Measurements from ENCODE around the gene CYSTM1. TPM values are rescaled to one million over a fixed set of nuclear protein-coding genes. Genes with fewer than 3 reads are reported as not detected.

The CYSTM1 gene
- total RNA-seq, 1 donor from 2014 or later: 11.4 TPM

DNA sequence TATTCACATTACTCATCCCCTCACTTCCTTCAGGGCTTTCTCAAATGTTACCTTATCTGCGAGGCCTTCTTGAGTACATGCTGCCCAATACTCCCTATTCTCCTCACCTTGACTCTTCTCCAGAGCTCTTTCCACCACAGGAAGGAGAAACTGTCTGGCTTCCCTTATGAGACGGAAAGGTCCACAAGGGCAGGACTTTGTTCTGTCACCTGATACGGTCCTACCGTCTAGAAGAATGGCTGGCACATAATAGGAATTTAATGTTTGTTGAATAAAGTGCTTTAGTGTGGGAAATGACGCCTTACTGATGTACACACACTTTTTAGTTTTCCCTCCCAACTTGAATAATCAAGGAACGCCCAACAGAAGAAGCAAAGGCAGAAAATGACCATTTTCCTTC lies 75.4 kb downstream of the CYSTM1 start:
- H3K4me1 Mint-ChIP-seq: peaks cover 7% of the 10 kb centered on the region
- no peak overlapping the region for H3K4me3 Mint-ChIP-seq

DNA sequence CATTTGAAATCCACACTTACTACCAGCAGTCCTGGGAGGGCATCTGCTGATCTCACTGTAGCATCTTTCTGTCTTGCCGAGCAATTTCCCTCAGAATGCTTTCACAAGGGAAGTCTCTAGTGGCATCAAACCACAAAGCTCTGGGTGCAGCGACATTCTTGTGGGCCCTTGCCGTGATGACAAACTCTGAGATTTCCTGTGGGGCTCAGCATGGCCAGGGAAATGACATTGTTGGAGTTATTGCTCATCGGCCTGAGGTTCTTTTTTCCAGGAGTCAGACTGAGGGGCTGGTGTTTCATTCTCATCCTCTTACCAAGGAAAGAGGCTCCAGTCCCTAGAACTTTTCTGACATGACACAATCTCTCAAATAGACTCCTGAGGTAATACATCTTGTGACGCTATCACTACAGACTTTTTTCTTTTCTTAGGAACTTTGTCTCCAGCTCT lies 76.6 kb downstream of the CYSTM1 start:
- H3K27me3 Mint-ChIP-seq (ENCODE audit: low read depth): no peaks in the 10 kb centered on the region
- peaks cover 6% of the 10 kb centered on the region for H3K36me3 Mint-ChIP-seq
- DNase-seq (ENCODE audit: low spot score in 2 of 2, unreplicated experiment in 2 of 2): no peak
- peaks cover under 1% of the 10 kb centered on the region for H3K4me1 Mint-ChIP-seq
- TF ChIP-seq, protein P1, sequence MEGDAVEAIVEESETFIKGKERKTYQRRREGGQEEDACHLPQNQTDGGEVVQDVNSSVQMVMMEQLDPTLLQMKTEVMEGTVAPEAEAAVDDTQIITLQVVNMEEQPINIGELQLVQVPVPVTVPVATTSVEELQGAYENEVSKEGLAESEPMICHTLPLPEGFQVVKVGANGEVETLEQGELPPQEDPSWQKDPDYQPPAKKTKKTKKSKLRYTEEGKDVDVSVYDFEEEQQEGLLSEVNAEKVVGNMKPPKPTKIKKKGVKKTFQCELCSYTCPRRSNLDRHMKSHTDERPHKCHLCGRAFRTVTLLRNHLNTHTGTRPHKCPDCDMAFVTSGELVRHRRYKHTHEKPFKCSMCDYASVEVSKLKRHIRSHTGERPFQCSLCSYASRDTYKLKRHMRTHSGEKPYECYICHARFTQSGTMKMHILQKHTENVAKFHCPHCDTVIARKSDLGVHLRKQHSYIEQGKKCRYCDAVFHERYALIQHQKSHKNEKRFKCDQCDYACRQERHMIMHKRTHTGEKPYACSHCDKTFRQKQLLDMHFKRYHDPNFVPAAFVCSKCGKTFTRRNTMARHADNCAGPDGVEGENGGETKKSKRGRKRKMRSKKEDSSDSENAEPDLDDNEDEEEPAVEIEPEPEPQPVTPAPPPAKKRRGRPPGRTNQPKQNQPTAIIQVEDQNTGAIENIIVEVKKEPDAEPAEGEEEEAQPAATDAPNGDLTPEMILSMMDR (IDR thresholded peaks at IDR 0.05; ENCODE audit: unreplicated experiment): no peak
- peak overlapping the region; percentile 40 for H3K27ac Mint-ChIP-seq
- H3K4me3 Mint-ChIP-seq: no peak overlapping the region
- H3K9me3 Mint-ChIP-seq: no peaks in the 10 kb centered on the region

More for the DNA sequence above, 75.4 kb downstream of the CYSTM1 start:
- TF ChIP-seq, protein P1 (IDR thresholded peaks at IDR 0.05; ENCODE audit: unreplicated experiment): no peak
- DNase-seq (ENCODE audit: low spot score in 2 of 2, unreplicated experiment in 2 of 2): no peak
- H3K36me3 Mint-ChIP-seq: peaks cover 7% of the 10 kb centered on the region
- no peaks in the 10 kb centered on the region for H3K27me3 Mint-ChIP-seq (ENCODE audit: low read depth)
- H3K9me3 Mint-ChIP-seq: no peaks in the 10 kb centered on the region
- no peak overlapping the region for H3K27ac Mint-ChIP-seq

DNA sequence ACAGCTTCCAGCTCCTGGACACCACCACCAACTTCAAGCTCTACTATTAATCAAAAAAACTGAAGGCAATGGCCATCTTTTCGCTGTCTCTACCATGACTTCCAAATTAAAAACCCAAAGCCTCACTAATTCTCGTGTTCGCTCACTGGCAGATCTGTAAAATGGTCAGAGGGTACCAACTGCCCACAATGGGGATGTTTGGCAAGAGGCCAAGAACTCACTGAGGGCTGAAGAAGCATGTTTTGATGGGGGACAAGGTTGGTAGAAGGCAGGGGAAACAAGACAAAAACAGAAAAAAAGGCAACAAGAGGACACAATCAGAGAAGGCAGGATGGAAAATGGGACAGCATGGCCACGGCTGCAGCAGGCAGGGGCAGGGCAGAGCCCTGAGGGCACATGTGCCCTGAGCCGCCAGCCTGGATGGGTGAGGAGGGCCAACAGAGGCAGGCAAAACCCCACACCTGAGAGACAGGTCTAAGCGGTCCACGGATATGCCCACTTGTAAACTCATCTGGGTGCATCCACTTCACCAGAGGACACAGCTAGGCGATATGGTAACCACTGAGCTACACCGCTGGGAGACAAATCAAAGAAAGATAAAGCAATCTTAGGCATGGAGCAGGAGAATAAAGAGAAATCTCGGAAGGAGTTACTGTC lies 77.6 kb downstream of the CYSTM1 start:
- Mint-ChIP-seq H3K27ac (no peak overlapping the region), H3K36me3 (peaks cover 8% of the 10 kb centered on the region), H3K4me3 (no peak overlapping the region), H3K4me1 (peaks cover 2% of the 10 kb centered on the region), H3K9me3 (no peaks in the 10 kb centered on the region), H3K27me3 (ENCODE audit: low read depth) (no peaks in the 10 kb centered on the region)
- TF ChIP-seq, protein P1 (IDR thresholded peaks at IDR 0.05; ENCODE audit: unreplicated experiment): no peak
- no peak for DNase-seq (ENCODE audit: low spot score in 2 of 2, unreplicated experiment in 2 of 2)

DNA sequence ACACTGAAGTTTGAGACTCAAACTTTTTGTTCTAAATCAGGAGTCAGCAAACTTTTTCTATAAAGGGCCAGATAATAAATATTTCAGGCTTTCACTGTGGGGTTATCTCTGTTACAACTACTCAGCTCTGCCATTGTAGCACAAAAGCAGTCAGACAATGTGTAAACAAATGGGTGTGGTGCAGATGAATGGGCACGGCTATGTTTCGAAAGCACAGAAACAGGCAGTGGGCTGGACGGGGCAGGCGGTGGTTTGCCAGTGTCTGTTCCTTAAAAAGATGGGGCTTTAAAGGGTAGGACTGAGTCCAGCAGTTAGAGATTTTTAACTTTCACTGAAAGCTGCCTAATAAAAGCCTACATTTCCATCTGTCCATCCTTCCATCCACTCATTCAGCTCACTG lies 79.0 kb downstream of the CYSTM1 start:
- Mint-ChIP-seq H3K27me3 (ENCODE audit: low read depth) (no peaks in the 10 kb centered on the region), H3K36me3 (peaks cover 18% of the 10 kb centered on the region), H3K9me3 (no peaks in the 10 kb centered on the region), H3K27ac (no peak overlapping the region), H3K4me1 (peaks cover 2% of the 10 kb centered on the region), H3K4me3 (no peak overlapping the region)
- TF ChIP-seq, protein P1 (IDR thresholded peaks at IDR 0.05; ENCODE audit: unreplicated experiment): no peak
- no peak for DNase-seq (ENCODE audit: low spot score in 2 of 2, unreplicated experiment in 2 of 2)

DNA sequence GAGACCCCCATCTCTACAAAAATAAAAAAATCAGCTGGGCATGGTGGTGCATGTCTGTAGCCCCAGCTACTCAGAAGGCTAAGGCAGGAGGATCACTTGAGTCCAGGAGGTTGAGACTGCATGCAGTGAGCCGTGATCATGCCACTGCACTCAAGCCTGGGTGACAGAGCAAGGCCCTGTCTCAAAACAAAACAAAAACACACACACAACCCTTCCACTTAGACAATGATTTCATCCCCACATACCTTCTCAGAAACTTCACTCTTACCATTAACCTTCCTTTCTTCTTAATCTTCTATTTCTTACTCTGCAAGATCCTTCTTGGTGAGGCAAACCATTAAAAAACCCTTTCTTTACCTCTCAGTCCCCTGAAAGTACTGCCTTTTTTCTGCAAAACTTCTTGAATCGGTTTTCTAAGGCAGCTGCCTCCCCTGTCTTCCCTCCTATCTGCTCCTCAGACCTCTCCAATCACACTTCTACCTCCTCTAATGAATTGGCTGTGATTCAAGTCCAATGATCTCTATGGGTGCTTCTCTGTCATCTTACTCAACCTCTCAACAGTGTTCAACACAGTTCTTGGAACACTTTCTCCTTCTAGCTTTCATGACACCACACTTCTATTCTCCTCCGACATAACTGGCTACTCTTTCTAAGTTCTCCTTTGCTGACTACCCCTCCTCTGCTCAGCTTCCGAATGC lies 80.6 kb downstream of the CYSTM1 start:
- TF ChIP-seq, protein P1 (IDR thresholded peaks at IDR 0.05; ENCODE audit: unreplicated experiment): no peak
- no peaks in the 10 kb centered on the region for H3K27me3 Mint-ChIP-seq (ENCODE audit: low read depth)
- no peak overlapping the region for H3K27ac Mint-ChIP-seq
- H3K36me3 Mint-ChIP-seq: peaks cover 24% of the 10 kb centered on the region
- peaks cover 2% of the 10 kb centered on the region for H3K4me1 Mint-ChIP-seq
- no peak for DNase-seq (ENCODE audit: low spot score in 2 of 2, unreplicated experiment in 2 of 2)
- H3K9me3 Mint-ChIP-seq: peaks cover 5% of the 10 kb centered on the region
- no peak overlapping the region for H3K4me3 Mint-ChIP-seq

Measured in mesothelial cell of epicardium (in vitro differentiated cells).